Neural progenitor cell (in vitro differentiated cells): ENCODE data around the gene YTHDF1.

Source experiments
- CTCF ChIP-seq: fragments of 200-600 bp; sonication (generic); IDR thresholded peaks from 2 replicates; pipeline ENCODE4 v1.5.1; 2017; ENCODE audit warnings: antibody characterized with exemption, mild to moderate bottlenecking
- EZH2 ChIP-seq: fragments of 200-600 bp; sonication (generic); IDR thresholded peaks from 2 replicates; pipeline ENCODE4 v1.6.1; 2017; ENCODE audit warnings: antibody characterized with exemption, mild to moderate bottlenecking, moderate library complexity
- EZH2phosphoT487 ChIP-seq: fragments of 200-600 bp; sonication (generic); IDR thresholded peaks from 2 replicates; pipeline ENCODE4 v1.6.1; 2017; ENCODE audit warnings: antibody characterized with exemption

- no peak for TF ChIP-seq CTCF
- no peak for TF ChIP-seq EZH2
- no peak for TF ChIP-seq EZH2phosphoT487
These were observed 23.2 kb downstream of the YTHDF1 start for GRCh38 chr20:63192721-63193120.
